GM12892 (cell line): ENCODE results near the gene CC2D1B.

Experiments used
- POLR2A ChIP-seq: IDR thresholded peaks from 2 replicates; pipeline ENCODE4 v1.6.1; 2011; ENCODE audit warnings: low read depth, low read length, control low read depth
- POLR2AphosphoS5 ChIP-seq: IDR thresholded peaks from 2 replicates; pipeline ENCODE4 v1.6.1; 2011; ENCODE audit warnings: low read depth, low read length, control low read depth
- TAF1 ChIP-seq: IDR thresholded peaks from 2 replicates; pipeline ENCODE4 v1.6.1; 2011; ENCODE audit warnings: low read depth, mild to moderate bottlenecking, control low read depth, low read length, borderline replicate concordance

- TF ChIP-seq POLR2A (no peak), POLR2AphosphoS5 (no peak), TAF1 (no peak)
These were observed 10.6 kb downstream of the CC2D1B start for GRCh38 chr1:52355436-52355835.
